Measurements from ENCODE around the gene KRT82.

- TF ChIP-seq POLR2AphosphoS5 (IDR thresholded peaks at IDR 0.05), result no peak
- TF ChIP-seq, protein P1, sequence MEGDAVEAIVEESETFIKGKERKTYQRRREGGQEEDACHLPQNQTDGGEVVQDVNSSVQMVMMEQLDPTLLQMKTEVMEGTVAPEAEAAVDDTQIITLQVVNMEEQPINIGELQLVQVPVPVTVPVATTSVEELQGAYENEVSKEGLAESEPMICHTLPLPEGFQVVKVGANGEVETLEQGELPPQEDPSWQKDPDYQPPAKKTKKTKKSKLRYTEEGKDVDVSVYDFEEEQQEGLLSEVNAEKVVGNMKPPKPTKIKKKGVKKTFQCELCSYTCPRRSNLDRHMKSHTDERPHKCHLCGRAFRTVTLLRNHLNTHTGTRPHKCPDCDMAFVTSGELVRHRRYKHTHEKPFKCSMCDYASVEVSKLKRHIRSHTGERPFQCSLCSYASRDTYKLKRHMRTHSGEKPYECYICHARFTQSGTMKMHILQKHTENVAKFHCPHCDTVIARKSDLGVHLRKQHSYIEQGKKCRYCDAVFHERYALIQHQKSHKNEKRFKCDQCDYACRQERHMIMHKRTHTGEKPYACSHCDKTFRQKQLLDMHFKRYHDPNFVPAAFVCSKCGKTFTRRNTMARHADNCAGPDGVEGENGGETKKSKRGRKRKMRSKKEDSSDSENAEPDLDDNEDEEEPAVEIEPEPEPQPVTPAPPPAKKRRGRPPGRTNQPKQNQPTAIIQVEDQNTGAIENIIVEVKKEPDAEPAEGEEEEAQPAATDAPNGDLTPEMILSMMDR (IDR thresholded peaks at IDR 0.05 in 8 of 11, conservative IDR thresholded peaks at IDR 0.05 in 3 of 11), result no peak
Measured at GRCh38 chr12:52383331-52383730, 22.8 kb downstream of the KRT82 start.

All from spleen (tissue), 7 donors.